GM11168 (cell line): ENCODE measurements around the gene CD300A.

Source experiments
- in situ Hi-C: fragments of 300-500 bp; cut with MboI; formaldehyde crosslinking; loops from one replicate; pipeline ENCODE4 v1.12.0; 2022; ENCODE audit warnings: low sequenced_read_pairs; ENCODE audit not compliant: unreplicated experiment

The CD300A gene

DNA sequence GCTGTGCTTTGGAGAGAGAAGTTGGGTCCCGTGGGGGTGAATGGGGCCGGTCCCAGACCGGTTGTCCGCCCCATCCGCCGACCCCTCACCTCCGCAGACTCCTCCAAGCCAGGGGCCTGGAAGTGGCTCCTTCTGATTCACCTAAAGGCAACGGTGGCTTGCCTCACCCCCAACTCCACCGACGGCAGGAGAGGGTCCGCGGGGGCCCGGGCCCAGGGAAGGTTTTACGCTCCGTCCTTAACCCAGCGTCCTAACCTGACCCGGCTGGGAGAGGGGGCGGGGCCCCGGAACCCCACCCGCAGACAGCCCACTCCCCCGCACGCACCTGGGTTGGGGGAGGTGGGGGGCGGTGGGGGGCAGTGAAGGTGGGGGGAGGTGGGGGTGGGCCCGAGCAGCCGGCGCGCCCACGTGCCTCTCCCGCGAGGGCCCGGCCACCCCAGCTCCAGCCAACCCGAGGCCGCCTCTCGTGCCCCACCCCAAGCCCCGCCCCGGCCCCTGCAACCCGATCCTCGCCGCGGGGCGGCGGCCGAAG, 12.7 kb upstream of the CD300A start:
- in situ Hi-C loops: loop anchor here (5.0 kb wide), 1 partner anchor 71 kb away; no protein-coding TSS in a partner anchor

DNA sequence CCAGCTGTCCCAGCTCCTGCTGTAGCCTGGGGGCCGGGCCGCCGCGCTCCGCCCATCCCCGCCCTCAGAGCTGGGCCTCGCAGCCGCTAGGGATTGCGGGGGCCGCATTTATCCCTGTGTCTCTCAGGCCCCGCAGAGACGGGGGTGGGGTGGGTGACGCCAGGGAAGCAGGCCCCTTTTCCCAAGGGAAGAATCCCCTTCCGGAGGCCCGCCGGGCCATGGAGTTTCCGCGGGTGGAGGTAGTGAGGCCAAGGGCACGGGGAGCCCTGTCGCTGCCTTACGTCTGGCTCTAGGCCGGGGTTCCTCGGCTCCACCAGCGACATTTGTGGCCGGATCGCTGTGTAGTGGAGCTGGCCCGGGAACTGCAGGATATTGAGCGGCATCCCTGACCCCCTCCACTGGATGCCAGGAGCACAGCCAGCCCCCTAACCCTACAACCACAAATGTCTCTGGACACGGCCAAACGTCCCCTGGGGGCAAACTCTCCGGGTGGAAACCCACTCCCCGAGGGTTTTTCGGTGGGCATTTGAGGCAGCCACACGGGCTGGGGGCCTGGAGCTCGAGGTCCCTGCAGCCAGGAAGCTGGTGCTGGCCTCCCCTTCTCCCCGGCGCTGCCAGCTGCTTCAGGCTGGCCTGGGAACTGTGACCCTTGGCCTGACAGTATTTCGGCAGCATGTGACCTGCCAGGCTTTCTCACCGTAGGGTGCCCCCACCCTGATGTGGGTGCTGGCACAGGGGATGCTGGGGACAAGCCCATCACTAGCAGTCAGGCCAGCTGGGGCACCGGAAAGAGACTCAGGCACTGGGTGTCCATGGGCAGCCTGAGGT, 12.0 kb upstream of the CD300A start:
- in situ Hi-C loops: loop anchor here (5.0 kb wide), 1 partner anchor 72 kb away; no protein-coding TSS in a partner anchor

DNA sequence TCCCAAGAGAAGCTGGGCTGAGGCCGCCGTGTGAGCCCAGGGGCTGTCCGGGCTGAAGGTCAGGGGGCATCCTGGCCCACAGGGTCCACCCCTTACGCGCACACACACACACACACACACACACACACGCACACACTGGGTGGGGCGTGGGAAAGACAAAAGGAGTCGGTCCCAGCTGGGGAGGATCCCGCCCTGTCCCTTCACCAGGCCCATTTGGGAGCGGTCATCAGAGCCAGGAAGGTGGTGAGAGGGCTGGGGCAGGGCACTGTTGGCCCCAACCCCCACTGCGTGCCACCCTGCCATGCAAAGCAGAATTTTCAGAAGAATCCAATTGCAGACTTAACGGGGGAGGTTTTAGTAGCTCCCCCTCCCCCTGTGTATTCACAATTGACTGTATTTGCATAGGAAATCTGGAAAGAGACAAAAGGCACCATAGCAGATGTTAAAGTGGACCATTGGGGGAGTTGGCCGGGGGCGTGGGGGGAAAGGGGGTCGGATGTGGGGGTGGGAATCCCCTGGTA, 11.3 kb upstream of the CD300A start:
- in situ Hi-C loops: no loop called here

DNA sequence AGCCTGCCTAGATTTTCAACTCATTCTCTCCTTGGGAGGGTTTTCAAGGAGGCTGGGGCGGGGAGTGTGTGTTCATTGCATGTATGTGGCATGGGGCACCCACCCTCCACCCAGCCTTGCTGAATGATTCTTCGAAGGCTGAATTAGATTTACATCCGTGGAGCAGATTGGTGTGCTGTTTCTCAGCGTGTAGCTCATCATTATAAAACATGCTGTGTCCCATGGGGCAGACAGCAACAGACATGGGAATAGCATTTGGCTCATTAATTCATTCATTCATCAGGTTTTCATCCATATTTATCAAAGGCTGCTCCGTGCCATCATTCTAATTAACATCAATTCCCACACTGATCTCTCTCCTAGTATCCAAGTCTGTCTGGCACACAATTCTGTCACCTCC, 10.6 kb upstream of the CD300A start:
- in situ Hi-C loops: no loop called here

DNA sequence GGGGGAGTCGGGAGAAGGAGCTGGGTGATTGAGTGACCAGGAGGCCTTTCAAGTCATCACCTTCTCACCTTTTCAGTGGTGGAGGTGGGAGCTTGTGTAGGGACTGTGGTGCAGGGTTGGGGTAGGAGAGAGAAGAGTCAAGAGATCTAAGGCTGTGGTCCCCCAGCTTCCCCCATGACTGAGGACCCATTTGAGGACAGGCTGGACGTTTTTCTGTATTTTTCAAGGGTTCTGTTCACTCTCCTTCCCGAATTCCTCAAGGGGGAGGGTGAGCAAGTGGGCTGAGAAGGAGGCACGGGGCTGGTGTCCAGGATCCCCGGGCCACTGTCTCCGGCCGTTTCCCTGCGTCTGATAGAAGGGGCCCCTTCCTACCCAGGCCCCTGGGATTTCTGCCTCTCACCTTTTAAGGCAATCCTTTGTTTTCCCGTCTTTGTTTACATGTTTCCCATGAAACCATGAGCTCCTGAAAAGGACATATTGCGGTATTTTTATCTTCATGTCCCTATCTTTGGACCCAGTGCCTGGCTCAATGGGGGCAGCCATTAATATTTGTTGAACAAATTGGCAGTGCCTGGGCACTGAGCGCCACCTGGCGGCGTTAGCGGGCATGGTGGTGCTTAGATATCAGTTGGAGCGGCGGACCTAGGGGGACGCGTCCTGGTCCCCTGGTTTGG, 9.2 kb upstream of the CD300A start:
- in situ Hi-C loops: no loop called here

DNA sequence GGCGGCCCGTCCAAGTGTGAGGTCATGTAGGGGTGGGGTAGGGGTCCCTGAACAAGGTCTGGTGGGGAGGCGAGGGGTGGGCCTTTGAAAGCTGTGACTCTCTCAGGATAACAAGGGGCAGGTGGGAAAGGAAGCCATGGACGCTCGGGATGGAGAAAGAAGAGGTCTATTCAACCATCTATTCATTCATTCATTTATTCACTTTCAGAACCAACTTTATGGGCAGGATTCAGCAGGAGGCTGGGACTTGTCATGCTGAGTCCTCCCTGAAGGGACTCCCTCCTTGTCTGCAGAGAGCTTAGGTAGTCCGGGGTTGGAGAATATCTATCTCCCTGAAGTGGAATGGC, 8.6 kb upstream of the CD300A start:
- in situ Hi-C loops: no loop called here

DNA sequence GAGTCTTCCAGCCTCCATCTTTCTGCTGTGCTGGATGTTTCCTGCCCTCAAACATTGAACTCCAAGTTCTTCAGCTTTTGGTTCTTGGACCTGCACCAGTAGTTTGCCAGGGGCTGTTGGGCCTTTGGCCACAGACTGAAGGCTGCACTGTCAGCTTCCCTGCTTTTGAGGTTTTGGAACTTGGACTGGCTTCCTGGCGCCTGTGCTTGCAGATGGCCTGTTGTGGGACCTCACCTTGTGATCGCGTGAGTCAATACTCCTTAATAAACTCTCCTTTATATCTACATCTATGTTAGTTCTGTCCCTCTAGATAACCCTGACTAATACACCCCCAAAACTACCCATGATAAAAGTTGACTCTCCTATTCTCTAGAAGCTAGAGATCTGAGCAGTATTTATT, 7.6 kb upstream of the CD300A start:
- in situ Hi-C loops: no loop called here

DNA sequence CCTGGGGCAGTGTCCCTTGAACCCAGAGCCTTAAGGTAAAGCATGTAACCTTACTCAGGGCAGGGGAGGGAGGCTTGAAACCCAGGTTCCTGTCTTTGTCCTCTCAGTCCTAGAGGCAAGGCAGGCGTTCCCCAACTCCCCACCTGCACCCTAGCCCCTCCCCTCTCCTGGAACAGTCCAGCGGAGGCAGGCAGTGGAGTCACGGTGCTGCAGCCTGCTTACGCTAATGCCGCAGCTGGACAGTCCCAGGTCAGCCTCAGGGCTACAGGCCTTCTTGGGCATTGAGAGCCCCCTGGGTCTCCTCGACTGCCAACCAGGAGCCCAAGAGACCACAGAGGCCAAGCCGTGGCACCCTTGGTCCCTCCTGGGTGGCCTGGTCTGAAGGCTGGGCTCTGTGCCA, 6.8 kb upstream of the CD300A start:
- in situ Hi-C loops: no loop called here

DNA sequence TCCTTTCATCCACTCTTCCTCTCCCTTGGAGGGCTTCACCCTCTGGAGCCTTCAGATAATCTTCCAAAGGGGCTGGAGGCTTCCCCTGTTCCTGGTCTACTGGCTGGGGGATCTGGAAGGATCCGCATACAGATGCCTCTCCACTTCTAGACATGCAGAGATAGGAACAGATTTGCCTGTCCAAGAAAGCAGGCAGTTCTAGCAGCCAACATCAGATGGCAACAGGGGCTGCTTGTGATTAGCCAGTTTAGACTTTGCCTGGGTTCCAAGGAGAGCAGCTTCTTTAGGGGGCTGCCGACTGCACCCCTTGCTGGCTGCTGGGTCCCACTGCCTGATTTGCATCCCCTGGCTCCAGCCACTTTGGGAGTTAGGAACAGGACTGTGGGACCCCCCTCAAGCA, 6.2 kb upstream of the CD300A start:
- in situ Hi-C loops: no loop called here

DNA sequence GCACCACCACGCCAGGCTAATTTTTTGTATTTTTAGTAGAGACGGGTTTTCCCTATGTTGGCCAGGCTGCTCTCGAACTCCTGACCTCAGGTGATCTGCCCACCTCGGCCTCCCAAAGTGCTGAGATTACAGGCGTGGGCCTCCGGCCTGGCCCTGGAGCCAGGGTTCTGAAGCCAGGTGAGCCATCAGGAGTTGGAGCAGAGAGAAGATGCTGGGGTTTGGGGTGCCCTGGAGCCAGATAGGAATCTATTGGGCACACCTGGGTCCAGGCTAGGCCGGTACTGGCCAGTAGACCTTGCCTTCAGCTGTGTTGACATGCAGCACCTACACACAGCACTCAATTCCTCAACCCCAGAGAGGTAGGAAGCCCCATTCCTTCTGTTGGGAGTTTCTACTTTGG, 5.4 kb upstream of the CD300A start:
- in situ Hi-C loops: no loop called here

DNA sequence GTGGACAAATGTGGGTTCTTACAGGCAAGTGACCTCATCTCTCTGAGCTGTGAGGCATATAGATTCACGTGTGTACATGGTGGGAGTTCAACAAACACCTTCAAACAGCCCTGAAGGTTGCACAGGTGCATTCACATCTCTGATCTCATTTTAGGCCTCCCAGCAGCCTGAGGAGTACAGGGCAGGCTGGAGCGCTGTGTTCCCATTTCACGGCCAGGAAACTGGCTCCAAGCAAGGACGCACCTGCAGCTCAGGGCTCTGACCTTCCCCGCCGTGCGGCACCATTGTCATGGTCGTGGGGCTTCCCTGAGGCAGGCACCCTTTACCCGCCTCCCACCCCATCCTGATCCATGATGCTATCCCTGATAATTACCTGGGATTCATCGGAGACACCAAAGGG, 4.8 kb upstream of the CD300A start:
- in situ Hi-C loops: no loop called here

DNA sequence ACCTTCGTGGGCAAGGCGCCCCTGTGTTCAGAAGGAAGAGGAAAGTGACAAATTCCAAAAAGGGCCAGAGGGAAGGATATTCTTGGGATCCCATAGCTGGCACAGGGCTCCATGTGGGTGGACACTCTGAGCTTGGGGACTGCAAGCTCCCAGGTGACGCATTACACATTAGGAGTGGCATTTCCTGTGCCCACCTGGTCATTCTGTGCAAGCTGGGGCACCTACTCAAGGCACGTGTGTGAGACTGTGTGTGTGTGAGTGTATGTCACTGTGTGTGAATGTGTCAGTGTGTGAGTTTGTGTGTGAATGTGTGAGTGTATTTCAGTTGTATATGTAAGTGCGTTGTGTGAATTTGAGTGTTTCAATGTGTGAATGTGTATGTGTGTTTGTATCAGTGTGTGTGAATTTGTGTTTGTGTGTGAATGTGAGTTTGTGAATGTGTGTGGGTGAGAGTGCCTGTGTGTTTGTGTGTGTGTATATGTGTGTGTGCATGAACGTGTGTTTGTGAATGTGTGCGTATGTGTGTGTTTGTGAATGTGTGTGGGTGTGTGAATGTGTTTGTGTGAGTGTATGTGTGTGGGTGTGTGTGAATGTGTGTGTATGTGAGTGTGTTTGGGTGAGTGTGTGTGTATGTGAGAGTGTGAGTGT, 1.6 kb upstream of the CD300A start:
- in situ Hi-C loops: no loop called here

DNA sequence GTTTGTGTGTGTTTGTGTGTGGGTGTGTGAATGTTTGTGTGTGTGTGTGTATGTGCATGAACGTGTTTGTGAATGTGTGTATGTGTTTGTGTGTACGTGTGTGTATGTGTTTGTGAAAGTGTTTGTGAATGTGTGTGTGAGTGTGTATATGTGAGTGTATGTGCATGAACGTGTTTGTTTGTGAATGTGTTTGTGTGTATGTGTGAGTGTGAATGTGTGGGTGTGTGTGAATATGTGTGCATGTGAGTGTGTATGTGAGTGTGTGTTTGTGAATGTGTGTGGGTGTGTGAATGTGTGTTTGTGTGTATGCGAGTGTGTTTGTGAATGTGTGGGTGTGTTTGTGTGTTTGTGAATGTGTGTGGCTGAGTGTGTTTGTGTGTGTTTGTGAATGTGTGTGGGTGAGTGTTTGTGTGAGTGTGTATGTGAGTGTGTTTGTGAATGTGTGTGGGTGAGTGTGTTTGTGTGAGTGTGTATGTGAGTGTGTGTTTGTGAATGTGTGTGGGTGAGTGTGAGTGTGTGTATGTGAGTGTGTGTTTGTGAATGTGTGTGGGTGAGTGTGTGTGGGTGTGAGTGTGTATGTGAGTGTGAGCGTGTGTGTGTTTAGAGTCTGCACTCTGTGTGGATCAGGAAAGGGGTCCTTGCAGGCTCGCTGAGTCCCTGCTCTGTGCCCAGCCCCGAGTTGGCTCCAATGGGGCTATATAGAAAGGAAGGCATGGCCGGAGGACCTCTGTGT, 890 bp upstream of the CD300A start:
- in situ Hi-C loops: no loop called here

DNA sequence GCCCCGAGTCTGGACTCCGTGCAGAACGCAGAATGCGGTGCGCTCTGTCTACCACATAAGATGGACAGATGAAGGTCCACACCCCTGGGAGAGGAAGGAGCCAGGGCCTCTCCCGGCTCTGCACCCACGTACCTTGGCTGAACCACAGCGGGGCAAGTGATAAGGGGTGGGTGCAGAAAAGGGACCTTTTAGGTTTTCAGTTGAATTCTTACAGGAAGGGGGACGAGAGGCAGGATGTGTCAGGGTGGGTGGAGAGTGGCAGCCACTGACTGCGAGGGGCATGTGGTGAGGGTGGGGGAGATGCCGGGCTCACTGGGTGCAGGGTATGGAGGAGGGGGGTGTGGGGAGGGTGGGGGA, 372 bp downstream of the CD300A start:
- in situ Hi-C loops: no loop called here

DNA sequence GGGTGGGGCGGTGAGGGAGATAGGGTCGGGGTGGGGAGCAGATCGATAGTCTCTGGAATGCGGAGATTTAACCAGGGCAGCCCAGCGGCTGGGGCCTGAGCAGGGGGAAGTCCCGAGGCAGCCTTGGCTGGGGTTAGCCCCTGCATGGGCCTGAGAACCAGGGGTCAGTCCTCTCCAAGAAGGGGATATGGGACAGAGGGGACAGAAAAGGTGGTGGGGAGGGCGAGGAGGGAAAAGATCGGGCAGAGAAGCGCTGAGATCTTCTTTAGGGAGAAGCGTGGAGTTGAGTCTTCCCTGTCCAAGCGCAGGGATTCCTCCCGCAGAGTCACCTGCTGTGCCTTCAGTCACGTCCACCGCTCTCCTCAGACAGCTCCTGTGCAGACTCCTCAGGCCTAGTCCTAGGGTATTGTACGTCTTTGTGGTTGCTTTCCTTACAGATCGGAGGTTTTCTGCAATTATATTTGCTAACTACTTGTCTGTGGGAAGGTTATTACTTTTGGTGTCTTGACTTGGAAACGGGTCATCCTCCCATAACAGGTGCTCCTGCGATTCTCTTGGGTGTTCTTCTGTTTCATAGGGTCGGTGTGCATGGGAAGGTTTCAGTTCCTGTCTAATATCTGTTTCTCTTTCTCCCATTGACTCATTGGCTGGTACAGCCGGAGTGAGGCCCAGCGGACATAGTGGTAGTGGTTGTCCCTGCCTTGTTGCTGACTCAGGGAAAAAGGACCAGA, 952 bp downstream of the CD300A start:
- in situ Hi-C loops: no loop called here

DNA sequence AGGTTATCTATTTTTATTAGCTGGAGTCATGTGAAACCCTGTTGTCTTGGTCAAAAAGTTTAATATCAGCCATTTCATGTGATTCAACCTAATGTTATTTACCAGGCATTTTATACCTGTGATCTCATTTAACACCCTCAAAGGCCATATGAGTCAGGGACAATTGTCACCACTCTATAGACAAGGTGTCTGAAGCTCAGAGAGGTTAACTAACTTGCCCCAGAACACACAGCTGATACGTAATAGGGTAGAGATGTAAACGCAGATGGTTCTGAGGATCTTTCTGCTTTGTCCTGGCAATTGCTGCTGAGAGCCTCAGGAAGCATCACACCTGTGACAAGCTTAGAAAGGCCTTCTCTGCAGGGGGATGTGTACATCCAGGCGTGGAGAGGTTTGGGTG, 4.9 kb downstream of the CD300A start:
- in situ Hi-C loops: no loop called here

DNA sequence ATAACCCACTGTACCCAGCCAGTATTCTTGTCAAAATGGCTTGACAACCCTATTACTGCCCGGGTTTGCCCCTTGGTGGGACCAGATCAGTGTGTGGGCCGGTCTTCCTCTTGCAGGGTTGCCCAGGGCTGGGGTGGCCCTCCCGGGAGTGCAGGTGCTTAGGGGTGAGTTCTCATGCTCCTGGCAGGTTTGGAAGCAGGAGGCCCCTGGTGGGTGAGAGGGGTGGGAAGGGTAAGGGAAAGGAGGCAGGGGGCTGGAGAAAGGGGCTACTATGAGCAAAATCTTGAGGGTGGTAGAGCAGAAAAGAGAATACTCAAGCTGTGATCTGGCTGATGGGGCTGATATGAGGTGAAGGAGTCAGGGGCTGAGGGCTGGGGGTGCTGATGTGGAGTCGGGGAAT, 6.5 kb downstream of the CD300A start:
- in situ Hi-C loops: no loop called here

DNA sequence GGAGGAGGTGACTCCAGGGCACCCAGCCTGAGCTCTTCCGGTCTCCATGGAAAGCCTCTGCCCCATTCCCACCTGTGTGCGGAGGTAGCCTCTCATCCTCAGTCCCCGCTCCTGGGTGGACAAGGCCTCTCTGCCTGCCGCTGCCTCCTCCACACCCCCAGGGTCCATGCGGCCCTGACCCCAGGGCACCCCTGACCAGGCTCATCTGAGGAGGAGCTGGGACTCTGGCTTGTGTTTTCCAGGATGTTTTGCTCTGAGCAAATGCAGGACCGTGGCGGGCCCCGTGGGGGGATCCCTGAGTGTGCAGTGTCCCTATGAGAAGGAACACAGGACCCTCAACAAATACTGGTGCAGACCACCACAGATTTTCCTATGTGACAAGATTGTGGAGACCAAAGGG, 6.9 kb downstream of the CD300A start:
- in situ Hi-C loops: no loop called here

DNA sequence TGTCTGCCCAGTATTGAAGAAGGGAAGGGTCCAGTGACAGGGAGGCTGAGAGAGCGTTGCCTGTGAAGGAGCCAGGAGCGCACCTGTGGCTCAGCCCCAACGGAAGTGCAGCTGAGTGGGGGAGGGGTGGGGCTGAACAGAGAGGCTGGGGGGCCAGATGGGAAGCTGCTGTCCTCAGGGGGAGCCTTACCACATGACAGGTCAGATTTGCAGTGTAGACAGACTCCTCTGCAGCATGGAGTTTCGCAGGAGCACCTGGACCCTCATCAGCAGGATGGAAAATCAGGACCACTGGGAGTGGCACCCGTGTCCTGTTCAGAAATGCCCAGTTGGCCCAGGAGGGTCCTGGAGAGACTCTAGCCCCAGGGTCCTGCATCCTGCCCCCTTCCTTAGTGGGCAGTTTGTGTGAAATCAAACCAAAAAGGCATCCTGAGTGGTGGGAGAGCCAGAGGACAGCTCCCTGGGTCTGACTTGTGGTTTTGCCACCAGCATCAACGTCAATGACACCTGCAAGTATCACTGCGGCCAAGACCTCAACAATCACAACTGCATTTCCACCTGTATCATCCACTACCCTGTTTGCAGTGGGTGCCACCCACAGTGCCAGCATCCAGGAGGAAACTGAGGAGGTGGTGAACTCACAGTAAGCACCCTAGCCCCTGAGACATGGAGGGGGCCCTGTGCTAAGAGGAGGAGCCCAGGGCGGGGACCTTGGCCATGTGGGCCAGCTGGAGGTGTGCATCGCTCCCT, 7.8 kb downstream of the CD300A start:
- in situ Hi-C loops: no loop called here
